Tibial nerve (tissue), 4 donors: ENCODE results near the gene NF2.

Experiments used
- EP300 ChIP-seq, 2 donors: sonication (generic); formaldehyde crosslinking; IDR thresholded peaks; one replicate each; pipeline ENCODE4 v1.6.1; 2017; ENCODE audit warnings: antibody characterized with exemption in 2 of 2, mild to moderate bottlenecking in 1 of 2
- POLR2A ChIP-seq, 2 donors: fragments of 450-650 bp; IDR thresholded peaks; one replicate each; pipeline ENCODE4 v1.6.1; 2017; ENCODE audit warnings: antibody characterized with exemption in 2 of 2, mild to moderate bottlenecking in 2 of 2, moderate library complexity in 2 of 2
- TF ChIP-seq, protein P1 (sequence below), 5 experiments: fragments of 200-600 bp in 3 of 5; fragments of 450-650 bp in 2 of 5; sonication (generic) in 3 of 5; IDR thresholded peaks; one replicate each; pipeline ENCODE4 v1.5.1; 2016 to 2019; ENCODE audit warnings: antibody characterized with exemption in 5 of 5, mild to moderate bottlenecking in 3 of 5, moderate library complexity in 2 of 5

DNA sequence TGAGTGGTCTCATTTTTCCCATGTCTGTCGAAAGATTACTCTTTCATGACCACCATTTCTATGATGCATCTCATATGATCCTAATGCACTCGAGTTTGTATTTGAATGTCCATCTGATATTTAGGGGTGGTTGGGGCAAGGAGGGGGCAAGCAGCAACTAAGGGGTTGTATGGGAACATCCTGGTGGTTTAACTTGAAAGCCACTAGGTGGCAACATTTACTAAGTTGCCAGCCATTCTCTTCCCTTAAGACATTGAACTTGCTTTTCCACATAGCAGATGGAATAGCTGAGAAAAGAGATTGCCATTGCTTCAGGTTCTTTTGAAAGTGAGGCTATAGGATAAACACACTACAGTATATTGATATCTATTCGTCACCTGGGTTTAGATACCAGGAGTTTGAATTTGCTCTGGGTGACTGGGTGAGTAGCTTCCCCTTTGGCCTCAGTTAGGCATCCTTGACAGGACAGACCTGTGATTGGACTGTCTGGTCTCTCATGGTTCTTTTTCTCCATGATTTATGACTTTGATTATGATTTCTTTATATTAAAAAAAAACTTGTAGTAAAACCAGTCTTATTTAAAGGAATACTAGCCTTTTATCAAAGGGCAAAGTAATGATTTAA, 32.4 kb downstream of the NF2 start:
- TF ChIP-seq, protein P1, sequence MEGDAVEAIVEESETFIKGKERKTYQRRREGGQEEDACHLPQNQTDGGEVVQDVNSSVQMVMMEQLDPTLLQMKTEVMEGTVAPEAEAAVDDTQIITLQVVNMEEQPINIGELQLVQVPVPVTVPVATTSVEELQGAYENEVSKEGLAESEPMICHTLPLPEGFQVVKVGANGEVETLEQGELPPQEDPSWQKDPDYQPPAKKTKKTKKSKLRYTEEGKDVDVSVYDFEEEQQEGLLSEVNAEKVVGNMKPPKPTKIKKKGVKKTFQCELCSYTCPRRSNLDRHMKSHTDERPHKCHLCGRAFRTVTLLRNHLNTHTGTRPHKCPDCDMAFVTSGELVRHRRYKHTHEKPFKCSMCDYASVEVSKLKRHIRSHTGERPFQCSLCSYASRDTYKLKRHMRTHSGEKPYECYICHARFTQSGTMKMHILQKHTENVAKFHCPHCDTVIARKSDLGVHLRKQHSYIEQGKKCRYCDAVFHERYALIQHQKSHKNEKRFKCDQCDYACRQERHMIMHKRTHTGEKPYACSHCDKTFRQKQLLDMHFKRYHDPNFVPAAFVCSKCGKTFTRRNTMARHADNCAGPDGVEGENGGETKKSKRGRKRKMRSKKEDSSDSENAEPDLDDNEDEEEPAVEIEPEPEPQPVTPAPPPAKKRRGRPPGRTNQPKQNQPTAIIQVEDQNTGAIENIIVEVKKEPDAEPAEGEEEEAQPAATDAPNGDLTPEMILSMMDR (IDR thresholded peaks at IDR 0.05): peak; percentile 48 to 62 (median 52)
- TF ChIP-seq EP300 (IDR thresholded peaks at IDR 0.05) (no peak), POLR2A (IDR thresholded peaks at IDR 0.05) (no peak)
